NT2/D1 (cell line): ENCODE measurements around the gene MAPK11.

Experiments used
- YY1 ChIP-seq: IDR thresholded peaks from 2 replicates; pipeline ENCODE4 v1.6.1; 2011; ENCODE audit not compliant: insufficient read length, insufficient read depth
- ZNF274 ChIP-seq: IDR thresholded peaks from 2 replicates; pipeline ENCODE4 v1.6.1; 2011; ENCODE audit warnings: mild to moderate bottlenecking, low read depth, low read length

DNA sequence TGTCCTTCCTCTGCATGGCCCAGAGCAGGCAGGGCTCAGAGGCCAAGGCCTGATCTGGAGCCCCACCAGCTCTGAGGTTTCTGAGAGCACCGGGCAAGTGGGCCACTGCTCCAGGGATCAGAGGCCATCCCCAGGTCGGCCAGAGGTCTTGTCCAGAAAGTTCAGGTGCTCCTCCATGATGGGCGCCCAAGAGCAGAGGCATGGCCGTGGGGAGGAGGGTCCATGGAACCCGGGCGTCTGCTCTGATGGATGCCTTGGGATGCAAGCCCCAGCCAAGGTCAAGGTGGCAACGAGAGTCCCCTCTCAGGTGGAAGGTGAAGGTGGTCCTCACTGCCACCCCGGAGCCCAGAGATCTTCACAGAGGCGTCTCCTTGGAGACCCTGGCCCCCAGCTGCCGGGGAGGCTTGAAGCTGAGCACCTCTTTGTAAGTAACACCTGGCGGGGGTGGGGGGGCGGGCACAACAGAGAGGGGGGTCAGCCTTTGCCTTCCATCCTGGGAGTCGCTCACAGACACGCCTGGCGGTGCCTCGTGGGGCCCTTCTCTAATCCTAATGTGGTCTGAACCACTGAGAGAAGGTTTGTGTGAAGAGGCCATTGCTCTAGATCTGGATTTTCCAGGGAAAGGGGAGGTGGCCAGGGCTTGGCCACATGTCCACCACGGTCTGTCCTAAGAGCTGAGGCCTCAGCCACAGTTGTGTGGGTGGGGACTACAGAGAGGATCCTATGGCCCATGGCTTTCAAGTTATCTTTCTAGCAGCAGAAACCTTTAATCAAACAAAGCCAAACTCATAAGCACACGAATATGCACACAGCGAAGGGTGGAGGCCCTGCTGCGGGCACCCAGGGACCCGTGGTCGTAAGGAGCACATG lies 16.9 kb downstream of the MAPK11 start:
- TF ChIP-seq YY1: no peak
- TF ChIP-seq ZNF274: no peak
